IMR-90 (cell line): ENCODE results near the gene CTNNA1. TPM values are rescaled to one million over a fixed set of nuclear protein-coding genes. Genes with fewer than 3 reads are reported as not detected.

Experiments
- ATAC-seq: fragments of 200-7000 bp; cut with Tn5 transposase; 2 replicates; pipeline ENCODE4 v1.9.1; 2020; ENCODE audit warnings: low read depth, mild to moderate bottlenecking, moderate library complexity
- BruUV-seq: library from RNA; stranded (reverse); fragments of 400-500 nt; replicated peaks from 2 replicates; lab custom pipeline; 2021; lab: Mats Ljungman, UMichigan
- CTCF ChIA-PET: fragments of 300-600 bp; formaldehyde crosslinking; extraction: SDS; loops from one replicate; lab custom pipeline; 2021; ENCODE audit warnings: antibody characterized with exemption; lab: Yijun Ruan, JAX
- POLR2A ChIA-PET: fragments of 300-600 bp; sonication (Branson Sonifier 250); formaldehyde crosslinking; loops from one replicate; lab custom pipeline; 2022; ENCODE audit warnings: antibody characterized with exemption; ENCODE audit not compliant: unreplicated experiment; lab: Charles Lee
- DNase-seq: peaks from one replicate; pipeline ENCODE4 v3.0.0; 2013
- H2AFZ ChIP-seq: replicated peaks from 2 replicates; pipeline ENCODE3; 2013; ENCODE audit warnings: low read length, mild to moderate bottlenecking; ENCODE audit not compliant: poor library complexity
- H2AK5ac ChIP-seq: 2 replicates; pipeline ENCODE4 v1.6.1; 2013; ENCODE audit warnings: low read depth, low read length, inconsistent platforms
- H2AK9ac ChIP-seq: replicated peaks from 2 replicates; pipeline ENCODE3; 2013; ENCODE audit warnings: mild to moderate bottlenecking, low read depth, low read length, moderate library complexity; ENCODE audit not compliant: poor library complexity
- H2BK120ac ChIP-seq: 2 replicates; pipeline ENCODE4 v1.6.1; 2013; ENCODE audit warnings: low read depth, low read length, inconsistent platforms
- H2BK15ac ChIP-seq: 3 replicates; pipeline ENCODE4 v1.6.1; 2013; ENCODE audit warnings: low read depth, low read length, inconsistent platforms
- H2BK20ac ChIP-seq: 2 replicates; pipeline ENCODE4 v1.6.1; 2013; ENCODE audit warnings: low read depth, mild to moderate bottlenecking, inconsistent platforms, low read length, moderate library complexity
- H2BK5ac ChIP-seq: 2 replicates; pipeline ENCODE4 v1.6.1; 2013; ENCODE audit warnings: mild to moderate bottlenecking, low read depth, low read length, inconsistent platforms; ENCODE audit not compliant: poor library complexity, severe bottlenecking
- H3K14ac ChIP-seq: replicated peaks from 2 replicates; pipeline ENCODE4 v1.6.1; 2013; ENCODE audit warnings: low read depth, low read length, inconsistent platforms
- H3K18ac ChIP-seq: 2 replicates; pipeline ENCODE4 v1.6.1; 2013; ENCODE audit warnings: low read depth, low read length, control low read depth
- H3K23ac ChIP-seq: 2 replicates; pipeline ENCODE4 v1.6.1; 2013; ENCODE audit warnings: low read depth, low read length, inconsistent platforms
- H3K27ac ChIP-seq: 2 replicates; pipeline ENCODE4 v1.5.1; 2013; ENCODE audit warnings: mild to moderate bottlenecking, control low read depth, low read length; ENCODE audit not compliant: insufficient read depth
- H3K27me3 ChIP-seq: 2 replicates; pipeline ENCODE4 v1.6.1; 2013; ENCODE audit warnings: low read length; ENCODE audit not compliant: control insufficient read depth, insufficient read depth
- H3K36me3 ChIP-seq: 2 replicates; pipeline ENCODE4 v1.6.1; 2013; ENCODE audit warnings: low read length, mixed read lengths; ENCODE audit not compliant: control insufficient read depth, insufficient read depth
- H3K4ac ChIP-seq: 2 replicates; pipeline ENCODE4 v1.6.1; 2013; ENCODE audit warnings: low read depth, low read length, inconsistent platforms
- H3K4me1 ChIP-seq: 2 replicates; pipeline ENCODE4 v1.6.1; 2013; ENCODE audit warnings: low read length, mixed read lengths; ENCODE audit not compliant: control insufficient read depth, insufficient read depth
- H3K4me2 ChIP-seq: 2 replicates; pipeline ENCODE4 v1.6.1; 2013; ENCODE audit warnings: low read depth, mild to moderate bottlenecking, control low read depth, low read length, moderate library complexity
- H3K4me3 ChIP-seq: 2 replicates; pipeline ENCODE4 v1.5.1; 2013; ENCODE audit warnings: low read depth, mild to moderate bottlenecking, control low read depth, low read length, moderate library complexity; ENCODE audit not compliant: insufficient read depth
- H3K56ac ChIP-seq: 2 replicates; pipeline ENCODE4 v1.6.1; 2013; ENCODE audit warnings: low read length, inconsistent platforms; ENCODE audit not compliant: insufficient read depth; ENCODE audit errors: extremely low read depth
- H3K79me1 ChIP-seq, 2 experiments: 2 replicates each; pipeline ENCODE4 v1.6.1; 2013; ENCODE audit warnings: low read length in 2 of 2, inconsistent platforms in 1 of 2, low read depth in 1 of 2
- H3K9ac ChIP-seq: 2 replicates; pipeline ENCODE4 v1.6.1; 2013; ENCODE audit warnings: low read depth, low read length, control low read depth
- H3K9me1 ChIP-seq: 2 replicates; pipeline ENCODE4 v1.6.1; 2013; ENCODE audit warnings: low read length, inconsistent platforms; ENCODE audit not compliant: insufficient read depth
- H3K9me3 ChIP-seq: 2 replicates; pipeline ENCODE4 v1.6.1; 2013; ENCODE audit warnings: low read length; ENCODE audit not compliant: control insufficient read depth, insufficient read depth
- H4K20me1 ChIP-seq: 2 replicates; pipeline ENCODE4 v1.6.1; 2013; ENCODE audit warnings: low read length, inconsistent platforms; ENCODE audit not compliant: insufficient read depth
- H4K5ac ChIP-seq: 2 replicates; pipeline ENCODE4 v1.6.1; 2013; ENCODE audit warnings: mild to moderate bottlenecking, low read depth, low read length, control low read depth
- H4K8ac ChIP-seq, 2 experiments: 2 replicates each; pipeline ENCODE4 v1.6.1; 2013; ENCODE audit warnings: low read depth in 2 of 2, low read length in 2 of 2, control low read depth in 1 of 2, inconsistent platforms in 1 of 2
- H4K91ac ChIP-seq: 2 replicates; pipeline ENCODE4 v1.6.1; 2013; ENCODE audit warnings: low read depth, low read length, inconsistent platforms; ENCODE audit not compliant: insufficient read depth
- BHLHE40 ChIP-seq: fragments of 150-350 bp; IDR thresholded peaks from 2 replicates; pipeline ENCODE4 v1.6.1; 2016; ENCODE audit warnings: mild to moderate bottlenecking, low read depth, low read length
- CEBPB ChIP-seq: IDR thresholded peaks from 2 replicates; pipeline ENCODE4 v1.6.1; 2012; ENCODE audit warnings: low read depth, low read length, improper control_type of control experiment
- CHD1 ChIP-seq: IDR thresholded peaks from 2 replicates; pipeline ENCODE4 v1.6.1; 2012; ENCODE audit warnings: low read depth, low read length, improper control_type of control experiment
- ELK1 ChIP-seq: fragments of 150-350 bp; IDR thresholded peaks from 2 replicates; pipeline ENCODE4 v1.6.1; 2016; ENCODE audit warnings: low read depth, mild to moderate bottlenecking, low read length, moderate library complexity, borderline replicate concordance
- FOS ChIP-seq: fragments of 150-350 bp; IDR thresholded peaks from 2 replicates; pipeline ENCODE4 v1.6.1; 2016; ENCODE audit warnings: low read depth, low read length
- MAFK ChIP-seq: IDR thresholded peaks from 2 replicates; pipeline ENCODE4 v1.6.1; 2012; ENCODE audit warnings: low read depth, low read length, improper control_type of control experiment
- MAZ ChIP-seq: IDR thresholded peaks from 2 replicates; pipeline ENCODE4 v1.6.1; 2012; ENCODE audit warnings: low read depth, mild to moderate bottlenecking, low read length, improper control_type of control experiment, moderate library complexity, borderline replicate concordance
- MXI1 ChIP-seq: IDR thresholded peaks from 2 replicates; pipeline ENCODE4 v1.6.1; 2012; ENCODE audit warnings: low read depth, mild to moderate bottlenecking, low read length, moderate library complexity, borderline replicate concordance
- NFE2L2 ChIP-seq: fragments of 150-350 bp; IDR thresholded peaks from 2 replicates; pipeline ENCODE4 v1.6.1; 2016; ENCODE audit warnings: low read depth, mild to moderate bottlenecking, low read length
- POLR2A ChIP-seq: IDR thresholded peaks from 2 replicates; pipeline ENCODE4 v1.6.1; 2012; ENCODE audit warnings: mild to moderate bottlenecking, low read depth, low read length
- RAD21 ChIP-seq: IDR thresholded peaks from 2 replicates; pipeline ENCODE4 v1.6.1; 2012; ENCODE audit warnings: low read length, improper control_type of control experiment
- RCOR1 ChIP-seq: IDR thresholded peaks from 2 replicates; pipeline ENCODE4 v1.6.1; 2012; ENCODE audit warnings: mild to moderate bottlenecking, low read length, improper control_type of control experiment; ENCODE audit not compliant: insufficient replicate concordance
- RFX5 ChIP-seq: IDR thresholded peaks from 2 replicates; pipeline ENCODE4 v1.8.0; 2012; ENCODE audit warnings: low read depth, mild to moderate bottlenecking, low read length, moderate library complexity
- SMC3 ChIP-seq: fragments of 150-350 bp; IDR thresholded peaks from 2 replicates; pipeline ENCODE4 v1.6.1; 2016; ENCODE audit warnings: low read depth, mild to moderate bottlenecking, antibody characterized with exemption, low read length, moderate library complexity
- USF2 ChIP-seq: fragments of 150-350 bp; IDR thresholded peaks from 2 replicates; pipeline ENCODE4 v1.6.1; 2017; ENCODE audit warnings: mild to moderate bottlenecking, antibody characterized with exemption, low read length, low read depth
- WGBS, 2 experiments: methylation state at CpG; one replicate each; pipeline versions ENCODE4 v1.1.5 to v1.1.7; 2013; ENCODE audit warnings: missing lambda C conversion rate in 2 of 2; ENCODE audit not compliant: insufficient read length in 1 of 2; ENCODE audit errors: extremely low coverage in 2 of 2; 5-methylcytosine and 5-hydroxymethylcytosine counted together
- dilution Hi-C: fragments of 300-500 bp; cut with HindIII; formaldehyde crosslinking; loops from one replicate; pipeline ENCODE4 v1.14.3; 2018; ENCODE audit warnings: low sequenced_read_pairs; ENCODE audit not compliant: unreplicated experiment
- in situ Hi-C: fragments of 300-500 bp; cut with MboI; formaldehyde crosslinking; loops from 3 replicates; pipeline ENCODE4 v1.14.3; 2019; ENCODE audit warnings: low sequenced_read_pairs, inconsistent platforms, mixed read lengths
- intact Hi-C: fragments of 100-400 bp; cut with micrococcal nuclease; formaldehyde crosslinking; loops from 2 replicates; pipeline ENCODE4 v1.10.0; 2022
- polyA plus RNA-seq, 3 experiments: library from polyadenylated mRNA; depleted of rRNA; stranded (reverse); fragments of >200 nt; gene quantifications; 2 replicates each; pipeline ENCODE4 v1.2.3, GENCODE V29; 2012; ENCODE audit warnings: low replicate concordance in 1 of 3
- total RNA-seq: library from RNA; depleted of rRNA; stranded (reverse); fragments of >200 nt; gene quantifications from 2 replicates; pipeline ENCODE4 v1.2.3, GENCODE V29; 2012
- TF ChIP-seq, protein P1 (sequence below): conservative IDR thresholded peaks from 2 replicates; pipeline ENCODE4 v1.5.1; 2012; ENCODE audit warnings: mild to moderate bottlenecking, low read depth, low read length, improper control_type of control experiment

The CTNNA1 gene
- total and polyA plus RNA-seq, 2 of the 4 experiments (the other 2 are of a cell fraction): 220 to 471 TPM

GRCh38 chr5:138927544-138927943, 174.3 kb downstream of the CTNNA1 start:
- Histone ChIP-seq H2BK120ac (no peak overlapping the region), H2AK5ac (no peak overlapping the region), H4K20me1 (peaks cover 10% of the 10 kb centered on the region), H4K5ac (no peak overlapping the region), H2AK9ac (peak overlapping the region; percentile 25), H3K27me3 (no peaks in the 10 kb centered on the region), H3K27ac (no peak overlapping the region), H4K91ac (no peak overlapping the region), H2AFZ (no peak overlapping the region), H2BK15ac (no peak overlapping the region), H4K8ac (peak overlapping the region in 1 of 2 experiments; percentile 30; a peak in 2 of 4 replicates), H2BK20ac (no peak overlapping the region), H2BK5ac (no peak overlapping the region), H3K9me1 (peaks cover 15% of the 10 kb centered on the region), H3K4me3 (no peak overlapping the region), H3K56ac (no peak overlapping the region), H3K23ac (0 out of 2 replicates have a peak overlapping the region, but pooled peaks have one; percentile 64), H3K14ac (no peak overlapping the region), H3K4me1 (no peaks in the 10 kb centered on the region; the same call in 1 of the 2 replicates), H3K36me3 (peaks cover 69% of the 10 kb centered on the region), H3K4me2 (no peak overlapping the region), H3K18ac (no peak overlapping the region), H3K9ac (no peak overlapping the region), H3K4ac (no peak overlapping the region), H3K79me1 (peaks cover 16 to 59% of the 10 kb centered on the region in 2 experiments), H3K9me3 (no peaks in the 10 kb centered on the region)
- dilution Hi-C loops: no loop called here
- ATAC-seq: no peak
- POLR2A ChIA-PET: no interaction called here
- DNase-seq: no peak
- BruUV-seq: no TSS peak
- TF ChIP-seq USF2: no peak
- no peak for TF ChIP-seq SMC3
- no peak for TF ChIP-seq RAD21
- TF ChIP-seq POLR2A: no peak
- no peak for TF ChIP-seq CHD1
- no peak for TF ChIP-seq CEBPB
- TF ChIP-seq RFX5: no peak
- no peak for TF ChIP-seq MAZ
- TF ChIP-seq BHLHE40: no peak
- TF ChIP-seq MAFK: no peak
- no peak for TF ChIP-seq MXI1
- TF ChIP-seq, protein P1, sequence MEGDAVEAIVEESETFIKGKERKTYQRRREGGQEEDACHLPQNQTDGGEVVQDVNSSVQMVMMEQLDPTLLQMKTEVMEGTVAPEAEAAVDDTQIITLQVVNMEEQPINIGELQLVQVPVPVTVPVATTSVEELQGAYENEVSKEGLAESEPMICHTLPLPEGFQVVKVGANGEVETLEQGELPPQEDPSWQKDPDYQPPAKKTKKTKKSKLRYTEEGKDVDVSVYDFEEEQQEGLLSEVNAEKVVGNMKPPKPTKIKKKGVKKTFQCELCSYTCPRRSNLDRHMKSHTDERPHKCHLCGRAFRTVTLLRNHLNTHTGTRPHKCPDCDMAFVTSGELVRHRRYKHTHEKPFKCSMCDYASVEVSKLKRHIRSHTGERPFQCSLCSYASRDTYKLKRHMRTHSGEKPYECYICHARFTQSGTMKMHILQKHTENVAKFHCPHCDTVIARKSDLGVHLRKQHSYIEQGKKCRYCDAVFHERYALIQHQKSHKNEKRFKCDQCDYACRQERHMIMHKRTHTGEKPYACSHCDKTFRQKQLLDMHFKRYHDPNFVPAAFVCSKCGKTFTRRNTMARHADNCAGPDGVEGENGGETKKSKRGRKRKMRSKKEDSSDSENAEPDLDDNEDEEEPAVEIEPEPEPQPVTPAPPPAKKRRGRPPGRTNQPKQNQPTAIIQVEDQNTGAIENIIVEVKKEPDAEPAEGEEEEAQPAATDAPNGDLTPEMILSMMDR: no peak
- no peak for TF ChIP-seq ELK1
- no peak for TF ChIP-seq RCOR1
- no peak for TF ChIP-seq FOS
- TF ChIP-seq NFE2L2: no peak
- CTCF ChIA-PET: no interaction called here
- WGBS, 2 experiments: 56% methylated on average over 5 of the region's 8 CpGs; no CpG with 5 or more reads in 1 of the 2 experiments
- intact Hi-C loops: no loop called here
- in situ Hi-C loops: no loop called here
